OCI-LY1 (cell line): Measurements from ENCODE around the gene GGCT.

Source experiments
- H2AFZ ChIP-seq: fragments of 200-600 bp; sonication (generic), shearing (Covaris generic); 2 replicates; pipeline ENCODE4 v1.6.0; 2014; ENCODE audit warnings: antibody characterized with exemption, mild to moderate bottlenecking, low read length
- H3F3A ChIP-seq: fragments of 200-600 bp; sonication (generic), shearing (Covaris generic); 2 replicates; pipeline ENCODE4 v1.6.0; 2014; ENCODE audit warnings: mild to moderate bottlenecking, antibody characterized with exemption, low read length, moderate library complexity; ENCODE audit not compliant: insufficient read depth
- H3K27ac ChIP-seq: fragments of 200-600 bp; sonication (generic); 2 replicates; pipeline ENCODE4 v1.5.1; 2014; ENCODE audit warnings: low read length, mixed run types, mild to moderate bottlenecking, low read depth; ENCODE audit not compliant: poor library complexity, severe bottlenecking
- H3K27me3 ChIP-seq: fragments of 200-600 bp; sonication (generic); 2 replicates; pipeline ENCODE4 v1.6.0; 2014; ENCODE audit warnings: antibody characterized with exemption, mild to moderate bottlenecking, low read length, moderate library complexity; ENCODE audit not compliant: insufficient read depth
- H3K36me3 ChIP-seq: fragments of 200-600 bp; sonication (generic); 2 replicates; pipeline ENCODE4 v1.6.1; 2014; ENCODE audit warnings: mild to moderate bottlenecking, antibody characterized with exemption, low read length, moderate library complexity, mixed read lengths; ENCODE audit not compliant: insufficient read depth
- H3K4me1 ChIP-seq: fragments of 200-600 bp; sonication (generic); 2 replicates; pipeline ENCODE4 v1.5.1; 2014; ENCODE audit warnings: mild to moderate bottlenecking, low read length, moderate library complexity; ENCODE audit not compliant: insufficient read depth, severe bottlenecking
- H3K4me2 ChIP-seq: fragments of 200-600 bp; sonication (generic), shearing (Covaris generic); 2 replicates; pipeline ENCODE4 v1.6.1; 2014; ENCODE audit warnings: low read length
- H3K4me3 ChIP-seq: fragments of 200-600 bp; sonication (generic); 2 replicates; pipeline ENCODE4 v1.5.1; 2014; ENCODE audit warnings: low read length, low read depth, mild to moderate bottlenecking, mixed read lengths; ENCODE audit not compliant: poor library complexity, severe bottlenecking
- H3K79me2 ChIP-seq: fragments of 200-600 bp; shearing (Covaris generic); 2 replicates; pipeline ENCODE4 v1.6.1; 2016; ENCODE audit warnings: mixed run types, low read length, mixed read lengths; ENCODE audit not compliant: insufficient read depth
- H3K9ac ChIP-seq: fragments of 200-600 bp; sonication (generic), shearing (Covaris generic); 2 replicates; pipeline ENCODE4 v1.6.1; 2014; ENCODE audit warnings: mild to moderate bottlenecking, low read length, mixed read lengths
- H3K9me2 ChIP-seq: fragments of 200-600 bp; sonication (generic), shearing (Covaris generic); 2 replicates; pipeline ENCODE4 v1.6.1; 2014; ENCODE audit warnings: low read depth, mild to moderate bottlenecking, low read length, mixed read lengths
- H3K9me3 ChIP-seq: fragments of 200-600 bp; shearing (Covaris generic); 2 replicates; pipeline ENCODE4 v1.6.1; 2014; ENCODE audit warnings: low read length, mixed read lengths
- H4K20me1 ChIP-seq: fragments of 200-600 bp; sonication (generic), shearing (Covaris generic); 2 replicates; pipeline ENCODE4 v1.6.0; 2016; ENCODE audit warnings: mild to moderate bottlenecking, low read length; ENCODE audit not compliant: insufficient read depth
- CTCF ChIP-seq: fragments of 200-600 bp; sonication (generic), shearing (Covaris generic); IDR thresholded peaks from 2 replicates; pipeline ENCODE4 v1.5.1; 2017; ENCODE audit warnings: mild to moderate bottlenecking, antibody characterized with exemption, low read length, moderate library complexity, mixed read lengths
- EZH2 ChIP-seq: fragments of 200-600 bp; sonication (generic), shearing (Covaris generic); IDR thresholded peaks from 2 replicates; pipeline ENCODE4 v1.8.0; 2017; ENCODE audit warnings: borderline replicate concordance, mixed run types, mild to moderate bottlenecking, antibody characterized with exemption, low read length, moderate library complexity, mixed read lengths

GGCT gene

GRCh38 chr7:30533886-30534285 is 29.3 kb upstream of the GGCT start:
- H3K9me2 ChIP-seq = no peaks in the 10 kb centered on the region
- H3K36me3 ChIP-seq = no peaks in the 10 kb centered on the region
- H3F3A ChIP-seq = no peaks in the 10 kb centered on the region
- H3K79me2 ChIP-seq = no peaks in the 10 kb centered on the region
- no peaks in the 10 kb centered on the region for H4K20me1 ChIP-seq
- H3K27ac ChIP-seq = no peak overlapping the region
- H3K27me3 ChIP-seq = no peaks in the 10 kb centered on the region
- TF ChIP-seq CTCF = no peak
- TF ChIP-seq EZH2 = no peak
- H3K4me1 ChIP-seq = no peaks in the 10 kb centered on the region
- H3K4me3 ChIP-seq = no peak overlapping the region
- H3K4me2 ChIP-seq = no peak overlapping the region
- H3K9me3 ChIP-seq = no peaks in the 10 kb centered on the region
- no peak overlapping the region for H3K9ac ChIP-seq
- no peak overlapping the region for H2AFZ ChIP-seq

- Histone ChIP-seq H3K9me2 (no peaks in the 10 kb centered on the region), H2AFZ (no peak overlapping the region), H3K4me3 (no peak overlapping the region), H3K4me1 (no peaks in the 10 kb centered on the region), H3K36me3 (no peaks in the 10 kb centered on the region), H3K27ac (no peak overlapping the region), H3K9ac (no peak overlapping the region), H3K27me3 (no peaks in the 10 kb centered on the region), H3K79me2 (no peaks in the 10 kb centered on the region), H3F3A (no peaks in the 10 kb centered on the region), H4K20me1 (no peaks in the 10 kb centered on the region), H3K9me3 (no peaks in the 10 kb centered on the region), H3K4me2 (no peak overlapping the region)
- TF ChIP-seq CTCF = no peak
- no peak for TF ChIP-seq EZH2
Measured at GRCh38 chr7:30531286-30531685, 26.7 kb upstream of the GGCT start.

GRCh38 chr7:30530373-30530772 is 25.7 kb upstream of the GGCT start:
- Histone ChIP-seq H3K36me3 (no peaks in the 10 kb centered on the region), H3K4me2 (no peak overlapping the region), H2AFZ (no peak overlapping the region), H3K27ac (no peak overlapping the region), H4K20me1 (no peaks in the 10 kb centered on the region), H3K9ac (no peak overlapping the region), H3K27me3 (no peaks in the 10 kb centered on the region), H3K79me2 (no peaks in the 10 kb centered on the region), H3K9me3 (no peaks in the 10 kb centered on the region), H3K9me2 (no peaks in the 10 kb centered on the region), H3F3A (no peaks in the 10 kb centered on the region), H3K4me3 (no peak overlapping the region), H3K4me1 (no peaks in the 10 kb centered on the region)
- TF ChIP-seq EZH2 (no peak), CTCF (no peak)
